ENCODE measurements around the gene HSD17B14. TPM values are rescaled to one million over a fixed set of nuclear protein-coding genes. Genes with fewer than 3 reads are reported as not detected.

HSD17B14 gene
- total RNA-seq, 1 donor from 2014 or later, result 65.6 TPM

- peak overlapping the region; percentile 8 for H3K4me3 Mint-ChIP-seq (ENCODE audit: unreplicated experiment)
- H3K36me3 Mint-ChIP-seq (ENCODE audit: low read depth, unreplicated experiment), result no peaks in the 10 kb centered on the region
- TF ChIP-seq, protein P1, sequence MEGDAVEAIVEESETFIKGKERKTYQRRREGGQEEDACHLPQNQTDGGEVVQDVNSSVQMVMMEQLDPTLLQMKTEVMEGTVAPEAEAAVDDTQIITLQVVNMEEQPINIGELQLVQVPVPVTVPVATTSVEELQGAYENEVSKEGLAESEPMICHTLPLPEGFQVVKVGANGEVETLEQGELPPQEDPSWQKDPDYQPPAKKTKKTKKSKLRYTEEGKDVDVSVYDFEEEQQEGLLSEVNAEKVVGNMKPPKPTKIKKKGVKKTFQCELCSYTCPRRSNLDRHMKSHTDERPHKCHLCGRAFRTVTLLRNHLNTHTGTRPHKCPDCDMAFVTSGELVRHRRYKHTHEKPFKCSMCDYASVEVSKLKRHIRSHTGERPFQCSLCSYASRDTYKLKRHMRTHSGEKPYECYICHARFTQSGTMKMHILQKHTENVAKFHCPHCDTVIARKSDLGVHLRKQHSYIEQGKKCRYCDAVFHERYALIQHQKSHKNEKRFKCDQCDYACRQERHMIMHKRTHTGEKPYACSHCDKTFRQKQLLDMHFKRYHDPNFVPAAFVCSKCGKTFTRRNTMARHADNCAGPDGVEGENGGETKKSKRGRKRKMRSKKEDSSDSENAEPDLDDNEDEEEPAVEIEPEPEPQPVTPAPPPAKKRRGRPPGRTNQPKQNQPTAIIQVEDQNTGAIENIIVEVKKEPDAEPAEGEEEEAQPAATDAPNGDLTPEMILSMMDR (IDR thresholded peaks at IDR 0.05; ENCODE audit: unreplicated experiment), result no peak
- no peaks in the 10 kb centered on the region for H3K4me1 Mint-ChIP-seq (ENCODE audit: unreplicated experiment)
- no peak overlapping the region for H3K27ac Mint-ChIP-seq (ENCODE audit: unreplicated experiment)
- H3K27me3 Mint-ChIP-seq (ENCODE audit: unreplicated experiment), result peaks cover 2% of the 10 kb centered on the region
- no peaks in the 10 kb centered on the region for H3K9me3 Mint-ChIP-seq (ENCODE audit: unreplicated experiment)
- DNase-seq (ENCODE audit: low spot score), result no peak
These were observed 25.0 kb upstream of the HSD17B14 start for GRCh38 chr19:48861313-48861712.

DNA sequence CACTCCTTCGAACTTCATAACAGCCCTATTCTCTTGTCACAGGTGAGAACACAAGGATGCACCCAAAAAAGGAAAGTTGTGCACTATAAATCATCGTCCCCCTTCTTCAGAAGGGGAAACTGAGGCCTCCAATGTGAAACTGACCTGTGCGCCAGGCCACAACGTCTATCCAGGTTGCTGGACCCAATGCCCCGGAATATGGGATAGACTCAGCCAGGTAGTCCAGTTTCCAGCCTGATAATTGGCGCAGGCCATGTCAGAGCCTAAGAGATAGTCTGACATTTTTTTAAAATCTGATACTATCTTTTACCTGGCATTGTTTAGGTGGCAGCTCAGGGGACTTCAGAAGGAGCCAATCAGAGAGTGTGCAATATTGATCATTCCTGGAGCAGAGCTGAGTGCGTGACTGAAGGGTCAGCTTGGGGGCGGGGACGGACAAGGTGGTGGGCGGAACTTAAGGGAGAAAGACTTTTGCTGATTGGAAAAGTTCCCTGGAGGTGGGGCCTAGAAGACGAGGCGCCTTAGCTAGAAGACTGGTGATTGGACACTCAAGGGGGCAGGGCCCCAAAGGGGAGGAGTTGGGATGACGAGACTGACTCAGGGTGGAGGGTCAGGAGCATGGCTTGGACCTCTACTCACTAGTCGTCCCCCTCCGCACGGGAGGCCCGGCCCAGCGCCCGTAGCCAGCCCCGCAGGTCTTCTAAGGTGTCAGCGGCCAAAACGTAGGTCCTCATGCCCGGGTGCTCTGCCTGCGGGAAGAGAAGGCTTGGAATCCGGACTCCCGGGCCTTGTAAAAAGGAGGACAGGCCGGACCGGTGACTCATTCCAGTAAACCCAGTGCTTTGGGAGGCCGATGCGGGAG is 23.7 kb upstream of the HSD17B14 start:
- TF ChIP-seq, protein P1 (IDR thresholded peaks at IDR 0.05; ENCODE audit: unreplicated experiment), result no peak
- Mint-ChIP-seq H3K9me3 (ENCODE audit: unreplicated experiment) (no peaks in the 10 kb centered on the region), H3K27me3 (ENCODE audit: unreplicated experiment) (peaks cover 2% of the 10 kb centered on the region), H3K27ac (ENCODE audit: unreplicated experiment) (no peak overlapping the region), H3K36me3 (ENCODE audit: low read depth, unreplicated experiment) (no peaks in the 10 kb centered on the region), H3K4me1 (ENCODE audit: unreplicated experiment) (no peaks in the 10 kb centered on the region), H3K4me3 (ENCODE audit: unreplicated experiment) (peak overlapping the region; percentile 11)
- DNase-seq (ENCODE audit: low spot score), result no peak

DNA sequence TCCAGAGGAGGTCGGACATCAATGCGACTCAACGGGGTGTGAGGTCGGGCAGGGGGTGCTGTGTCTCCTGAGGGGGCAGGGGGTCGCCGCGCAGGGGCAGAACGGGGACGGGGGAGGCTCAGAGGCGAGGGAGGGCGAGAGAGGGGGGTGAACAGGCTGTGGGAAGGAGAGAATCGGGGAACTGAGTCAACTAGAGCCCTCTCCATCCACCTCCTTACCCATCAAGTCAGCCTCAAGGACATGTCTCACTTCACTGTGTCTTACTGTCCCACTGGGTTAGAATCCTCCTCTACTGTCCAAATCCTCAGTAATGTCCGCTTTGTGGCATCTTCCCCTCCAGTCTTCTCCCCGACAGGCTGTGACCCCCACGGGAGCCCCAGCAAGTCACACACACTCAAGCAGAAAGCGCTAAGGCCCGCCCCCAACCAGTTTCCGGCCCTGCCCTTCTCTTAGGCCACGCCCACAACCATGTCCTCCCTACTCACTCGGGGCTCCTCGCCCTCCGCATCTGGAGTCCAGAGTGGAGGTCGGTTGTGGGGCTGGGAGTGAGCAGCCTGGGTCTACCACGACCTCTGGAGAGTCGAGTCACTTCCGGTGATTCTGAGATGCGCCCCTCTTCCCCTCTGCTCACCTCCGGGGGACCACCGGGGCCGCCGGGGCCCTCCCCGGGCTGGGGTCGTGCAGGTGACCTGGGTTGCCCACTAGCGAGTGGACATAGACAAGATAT is 22.9 kb upstream of the HSD17B14 start:
- Mint-ChIP-seq H3K4me1 (ENCODE audit: unreplicated experiment) (no peaks in the 10 kb centered on the region), H3K36me3 (ENCODE audit: low read depth, unreplicated experiment) (no peaks in the 10 kb centered on the region), H3K9me3 (ENCODE audit: unreplicated experiment) (no peaks in the 10 kb centered on the region), H3K4me3 (ENCODE audit: unreplicated experiment) (no peak overlapping the region), H3K27ac (ENCODE audit: unreplicated experiment) (no peak overlapping the region), H3K27me3 (ENCODE audit: unreplicated experiment) (no peaks in the 10 kb centered on the region)
- TF ChIP-seq, protein P1 (IDR thresholded peaks at IDR 0.05; ENCODE audit: unreplicated experiment), result no peak
- DNase-seq (ENCODE audit: low spot score), result no peak

DNA sequence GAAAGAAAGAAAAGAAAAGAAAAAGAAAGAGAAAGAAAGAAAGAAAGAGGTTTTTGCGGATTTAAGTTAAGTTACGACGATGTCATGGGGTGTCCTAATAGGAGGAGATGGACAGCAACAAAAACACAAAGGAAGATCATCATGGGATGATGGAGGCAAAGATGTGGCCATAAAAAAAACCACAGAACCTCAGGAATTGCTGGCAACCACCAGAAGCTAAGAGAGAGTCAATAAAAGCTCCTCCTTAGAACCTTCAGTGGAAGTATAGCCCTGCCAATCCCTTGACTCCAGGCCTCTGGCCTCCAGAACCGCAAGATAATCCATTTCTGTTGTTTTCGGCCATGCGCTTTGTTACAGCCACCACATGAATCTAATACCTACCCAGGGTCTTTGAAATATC is 20.6 kb upstream of the HSD17B14 start:
- Mint-ChIP-seq H3K36me3 (ENCODE audit: low read depth, unreplicated experiment) (no peaks in the 10 kb centered on the region), H3K4me1 (ENCODE audit: unreplicated experiment) (no peaks in the 10 kb centered on the region), H3K4me3 (ENCODE audit: unreplicated experiment) (no peak overlapping the region), H3K27ac (ENCODE audit: unreplicated experiment) (no peak overlapping the region), H3K9me3 (ENCODE audit: unreplicated experiment) (no peaks in the 10 kb centered on the region), H3K27me3 (ENCODE audit: unreplicated experiment) (peaks cover 1% of the 10 kb centered on the region)
- TF ChIP-seq, protein P1 (IDR thresholded peaks at IDR 0.05; ENCODE audit: unreplicated experiment), result no peak
- no peak for DNase-seq (ENCODE audit: low spot score)

GRCh38 chr19:48854103-48854502 is 17.8 kb upstream of the HSD17B14 start:
- no peak overlapping the region for H3K27ac Mint-ChIP-seq (ENCODE audit: unreplicated experiment)
- no peak for DNase-seq (ENCODE audit: low spot score)
- no peak overlapping the region for H3K4me3 Mint-ChIP-seq (ENCODE audit: unreplicated experiment)
- H3K36me3 Mint-ChIP-seq (ENCODE audit: low read depth, unreplicated experiment), result no peaks in the 10 kb centered on the region
- H3K9me3 Mint-ChIP-seq (ENCODE audit: unreplicated experiment), result no peaks in the 10 kb centered on the region
- peaks cover 1% of the 10 kb centered on the region for H3K27me3 Mint-ChIP-seq (ENCODE audit: unreplicated experiment)
- TF ChIP-seq, protein P1 (IDR thresholded peaks at IDR 0.05; ENCODE audit: unreplicated experiment), result no peak
- H3K4me1 Mint-ChIP-seq (ENCODE audit: unreplicated experiment), result no peaks in the 10 kb centered on the region

All from endothelial cell (in vitro differentiated cells).